RPMI8226 (cell line): ENCODE results near the gene SPOUT1.

Experiments
- DNase-seq: peaks from one replicate; pipeline ENCODE4 v3.0.0-alpha.2; 2015

The SPOUT1 gene

GRCh38 chr9:128836509-128837145, 7.0 kb upstream of the SPOUT1 start:
- DNase-seq: no peak

DNA sequence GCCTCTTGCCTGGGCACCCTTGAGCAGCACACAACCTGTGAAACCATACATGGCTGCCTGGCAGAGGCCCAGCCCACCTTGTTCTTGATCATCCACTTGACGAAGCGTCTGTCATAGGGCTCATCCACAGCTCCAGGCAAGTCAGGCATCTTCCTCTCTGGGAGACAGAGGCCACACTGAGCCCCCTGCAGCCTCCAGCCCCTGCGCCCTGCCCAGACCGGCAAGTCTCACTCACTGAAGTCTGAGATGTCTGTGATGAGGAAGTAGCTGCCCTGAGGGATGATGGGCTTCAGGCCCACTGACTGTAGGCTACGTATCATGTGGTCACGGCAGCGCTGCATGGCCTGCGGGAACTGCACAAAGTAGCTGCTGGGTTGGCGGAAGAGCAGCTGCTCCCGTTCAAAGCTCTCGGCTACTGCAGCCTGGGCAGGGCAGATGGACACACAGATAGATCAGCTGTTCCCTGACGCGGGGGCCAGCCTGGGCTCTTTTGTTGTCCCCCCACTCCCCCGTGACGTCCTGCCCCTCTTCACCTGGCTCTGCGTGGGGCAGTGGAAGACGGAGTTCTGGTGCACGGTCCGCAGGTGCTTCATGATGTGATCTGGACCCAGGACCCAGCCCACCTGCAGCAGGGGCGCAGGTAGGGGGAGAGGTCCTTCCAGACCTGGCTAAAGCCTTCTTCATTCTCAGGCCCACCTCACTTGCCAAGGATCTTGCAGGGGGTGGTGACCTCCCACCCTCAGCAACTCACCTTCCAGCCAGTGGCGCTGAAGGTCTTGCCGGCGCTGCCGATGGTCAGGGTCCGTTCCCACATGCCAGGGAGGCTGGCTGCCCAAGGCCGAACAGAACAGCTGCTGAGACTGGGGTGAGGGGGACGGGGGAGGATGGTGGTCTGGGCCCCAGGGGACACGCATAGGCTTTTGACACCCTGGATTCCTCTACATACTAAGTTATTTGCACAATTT, 5.9 kb upstream of the SPOUT1 start:
- no peak for DNase-seq

DNA sequence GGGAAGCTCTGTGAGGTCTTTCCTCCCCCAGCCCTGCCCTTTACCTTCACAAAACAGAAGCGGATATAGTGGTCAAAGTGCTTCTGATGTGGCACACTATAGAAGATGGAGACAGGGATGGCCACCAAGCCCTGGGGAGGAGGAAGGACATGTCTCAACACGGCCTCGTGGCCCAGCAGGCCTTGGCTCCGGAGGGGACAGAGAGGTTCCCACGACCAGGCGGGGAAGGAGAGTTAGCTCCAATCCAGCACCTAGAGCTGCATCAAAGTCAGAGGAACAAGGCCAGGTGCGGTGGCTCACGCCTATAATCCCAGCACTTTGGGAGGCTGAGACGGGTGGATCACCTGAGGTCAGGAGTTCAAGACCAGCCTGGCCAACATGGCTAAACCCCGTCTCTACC, 4.1 kb upstream of the SPOUT1 start:
- no peak for DNase-seq

DNA sequence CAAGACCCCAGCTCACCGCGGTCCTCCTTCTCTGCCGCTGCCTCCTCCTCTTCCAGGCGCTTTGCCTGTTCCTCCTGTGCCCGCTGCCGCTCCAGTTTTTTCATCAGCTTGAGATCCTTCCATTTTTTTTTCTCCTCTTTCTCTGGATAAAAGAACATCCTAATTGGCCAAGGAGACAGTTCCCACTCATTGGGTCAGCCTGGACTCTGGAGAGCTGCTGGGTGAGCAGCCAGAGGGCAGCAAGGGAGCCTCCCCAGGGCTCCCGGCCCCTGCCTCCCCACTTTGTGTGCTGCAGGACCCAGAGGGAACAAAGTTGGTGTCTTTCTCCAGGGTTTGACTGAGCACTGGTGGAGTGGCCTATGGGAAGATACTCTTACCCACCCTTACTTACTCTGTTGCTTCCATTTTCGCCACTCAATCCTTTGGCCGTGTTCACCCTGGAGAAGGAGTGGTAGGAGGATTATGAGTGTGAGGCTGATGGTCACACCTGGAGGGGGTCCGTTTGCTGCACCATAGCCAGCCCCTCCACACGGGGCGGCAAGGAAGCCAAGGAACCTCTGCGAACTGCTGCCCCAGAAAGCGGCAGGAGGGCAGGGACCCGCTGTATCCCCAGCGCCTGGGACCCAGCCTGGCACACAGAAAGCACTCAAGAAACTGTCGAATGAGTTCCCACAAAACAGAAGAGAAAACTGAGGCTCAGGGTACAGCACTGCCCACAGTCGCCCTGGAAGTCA, 708 bp downstream of the SPOUT1 start:
- no peak for DNase-seq

GRCh38 chr9:128828267-128828666, 1.3 kb downstream of the SPOUT1 start:
- DNase-seq: no peak

- no peak for DNase-seq
These were observed 3.5 kb downstream of the SPOUT1 start for GRCh38 chr9:128825923-128826700.

DNA sequence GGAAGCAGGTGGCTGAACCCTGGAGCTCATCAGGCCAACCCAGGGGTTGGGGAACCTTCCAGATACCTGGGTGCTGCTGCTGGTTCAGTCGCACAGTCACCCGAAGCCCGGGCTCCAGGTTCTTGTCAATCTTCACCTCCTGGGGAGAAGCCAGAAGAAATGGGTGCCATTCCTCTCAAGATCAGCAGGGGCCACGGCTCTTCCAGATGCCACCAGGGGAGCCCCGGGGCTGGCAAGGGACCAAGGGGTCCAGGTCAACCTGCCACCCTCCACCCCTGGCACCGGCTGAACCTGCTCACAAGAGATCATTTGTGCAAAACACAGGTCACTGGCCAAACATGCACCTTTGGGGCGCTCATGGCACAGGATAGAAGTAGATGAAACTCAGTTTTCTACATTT, 4.7 kb downstream of the SPOUT1 start:
- DNase-seq: no peak

DNA sequence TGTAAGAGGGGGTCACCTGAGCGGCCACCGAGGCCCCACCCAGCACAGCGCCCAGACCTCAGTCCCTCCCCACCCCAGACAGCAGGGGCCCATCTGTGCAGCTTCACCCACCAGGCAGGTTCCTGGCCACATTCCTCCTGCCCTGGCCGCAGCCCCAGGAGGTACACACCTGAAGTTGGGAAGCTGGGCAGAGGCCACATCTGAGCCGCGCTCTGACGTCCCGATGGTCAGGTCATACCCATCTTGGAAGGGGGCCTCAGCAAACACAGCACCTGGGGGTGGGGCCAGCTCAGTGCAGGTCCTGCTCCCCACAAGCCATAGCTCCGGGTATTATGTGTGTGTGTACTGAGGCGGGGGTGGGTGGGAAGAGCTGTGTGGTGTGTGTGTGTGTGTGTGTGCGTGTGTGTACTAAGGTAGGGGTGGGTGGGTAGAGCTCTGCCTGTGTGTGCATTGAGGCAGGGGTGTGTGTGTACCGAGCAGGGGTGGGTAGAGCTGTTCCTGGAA, 5.6 kb downstream of the SPOUT1 start:
- DNase-seq: no peak

- no peak for DNase-seq
These were observed 6.2 kb downstream of the SPOUT1 start for GRCh38 chr9:128823362-128823902.

- no peak for DNase-seq
These were observed 7.1 kb downstream of the SPOUT1 start for GRCh38 chr9:128822407-128823042.

DNA sequence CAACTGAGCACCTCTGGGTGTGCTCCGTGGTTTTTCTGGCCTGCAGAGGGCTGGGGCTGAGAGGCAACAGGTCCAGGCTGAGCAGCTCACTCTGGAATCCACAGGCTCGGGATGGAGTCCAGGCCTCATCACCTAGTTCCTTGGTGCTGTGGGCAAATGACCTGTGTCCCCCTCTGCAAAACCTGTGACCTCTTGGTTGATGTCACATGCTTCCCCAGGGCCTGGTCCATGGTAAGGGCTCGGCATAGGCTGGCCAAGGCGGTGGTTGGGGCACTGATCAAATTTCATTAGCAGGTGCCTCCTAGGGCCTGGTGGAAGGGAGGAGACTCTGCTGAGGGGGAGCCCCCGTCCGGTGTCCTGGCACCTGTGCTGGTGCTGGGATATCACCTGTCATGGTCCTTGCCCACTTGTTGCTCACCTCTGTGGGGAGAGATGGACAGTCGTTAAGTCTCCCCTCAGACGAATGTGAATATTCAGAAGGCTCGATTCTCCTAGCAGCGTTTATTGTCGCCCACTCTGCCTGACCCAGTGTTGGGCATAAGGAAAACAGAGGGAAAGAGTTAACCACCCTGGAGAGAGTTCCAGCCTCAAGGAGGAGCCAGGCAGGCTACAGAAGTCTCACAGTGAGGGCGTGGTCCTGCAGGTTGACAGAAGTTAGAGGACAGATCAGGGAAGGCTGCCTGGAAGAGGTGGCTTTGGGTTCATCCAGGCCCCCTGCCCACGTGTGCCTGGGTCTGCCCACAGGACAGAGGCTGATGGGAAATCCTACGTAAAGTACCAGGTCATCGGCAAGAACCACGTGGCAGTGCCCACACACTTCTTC, 7.8 kb downstream of the SPOUT1 start:
- DNase-seq: no peak

- DNase-seq: no peak
These were observed 8.7 kb downstream of the SPOUT1 start for GRCh38 chr9:128820665-128821583.

DNA sequence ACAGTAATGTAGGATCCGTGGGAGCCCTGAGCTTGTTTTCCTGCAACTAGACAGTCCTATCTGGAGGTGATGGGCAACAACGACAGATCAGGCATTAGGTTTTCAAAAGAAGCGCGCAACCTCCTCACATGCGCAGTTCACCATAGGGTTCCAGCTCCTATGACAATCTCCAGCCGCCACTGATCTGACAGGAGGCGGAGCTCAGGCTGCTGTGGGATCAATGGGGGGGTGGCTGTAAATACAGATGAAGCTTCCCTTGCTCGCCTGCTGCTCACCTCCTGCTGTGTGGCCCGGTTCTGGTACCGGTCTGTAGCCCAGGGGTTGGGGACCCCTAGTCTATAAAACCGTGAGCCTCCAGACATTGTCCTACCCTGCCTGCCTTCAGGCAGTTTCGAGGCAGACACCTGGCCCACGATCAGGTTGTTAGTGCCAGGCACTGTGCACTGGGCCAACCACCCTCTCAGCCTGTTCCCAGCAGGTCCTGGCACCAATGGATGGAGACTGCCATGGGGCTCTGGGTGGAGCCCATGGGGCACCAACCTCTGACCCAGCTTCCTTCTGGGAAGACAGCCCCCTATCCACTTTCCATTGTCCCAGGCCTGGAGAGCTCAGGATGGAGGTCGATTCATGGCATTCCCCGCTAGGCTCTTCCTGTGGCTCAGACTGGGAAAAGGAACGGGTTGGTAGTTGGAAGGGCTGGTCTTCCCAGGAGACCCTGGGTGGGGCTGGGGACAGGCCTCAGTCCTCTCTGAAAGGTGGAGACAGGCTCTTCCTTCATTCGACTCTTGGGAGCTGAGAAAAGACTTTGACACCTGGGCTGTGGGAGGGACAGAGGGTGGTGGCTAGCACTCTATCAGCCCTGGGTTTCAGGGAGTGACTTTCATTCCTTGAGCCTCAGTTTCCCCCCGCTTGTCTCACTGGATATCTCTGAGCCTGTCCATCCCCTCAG, 9.6 kb downstream of the SPOUT1 start:
- peak; percentile 30 for DNase-seq

- peak; percentile 75 for DNase-seq
These were observed 10.5 kb downstream of the SPOUT1 start for GRCh38 chr9:128818839-128819715.

GRCh38 chr9:128818099-128818838, 11.3 kb downstream of the SPOUT1 start, which contains the start of gene ENDOG:
TSS of gene ENDOG (plus strand) at chr9:128818500. CDS start at chr9:128818685, 185 bp downstream.
- peak; percentile 100 for DNase-seq

DNA sequence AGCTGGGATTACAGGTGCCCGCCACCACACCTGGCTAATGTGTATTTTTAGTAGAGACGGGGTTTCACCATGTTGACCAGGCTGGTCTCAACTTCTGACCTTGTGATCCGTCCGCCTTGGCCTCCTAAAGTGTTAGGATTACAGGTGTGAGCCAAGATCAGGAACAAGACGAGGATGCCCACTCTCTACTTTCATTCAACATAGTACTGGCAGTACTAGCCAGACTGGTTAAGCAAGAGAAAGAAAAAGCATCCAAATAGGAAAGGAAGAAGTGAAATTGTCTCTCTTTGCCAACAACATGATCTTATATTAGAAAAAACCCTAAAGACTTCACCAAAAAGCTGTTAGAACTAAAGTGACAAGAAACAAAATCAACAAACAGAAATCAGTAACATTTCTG, 18.7 kb downstream of the SPOUT1 start:
- no peak for DNase-seq
